H1 (cell line): ENCODE measurements around the gene SLC43A3. TPM values are rescaled to one million over a fixed set of nuclear protein-coding genes. Genes with fewer than 3 reads are reported as not detected.

Experiments used
- CTCF ChIA-PET: fragments of 300-600 bp; sonication (Branson Sonifier 250); formaldehyde crosslinking; loops from one replicate; lab custom pipeline; 2021; ENCODE audit not compliant: partially characterized antibody; lab: Charles Lee
- POLR2A ChIA-PET: fragments of 300-600 bp; sonication (Branson Sonifier 250); formaldehyde crosslinking; loops from one replicate; lab custom pipeline; 2021; ENCODE audit warnings: inconsistent platforms; ENCODE audit not compliant: partially characterized antibody; lab: Charles Lee
- DNase-seq, 2 experiments: peaks; one replicate each; pipeline versions ENCODE4 v3.0.0 to v3.0.0-alpha.2; 2010 to 2022; ENCODE audit warnings: low spot score in 2 of 2, low read depth in 1 of 2, mixed read lengths in 1 of 2
- FAIRE-seq: peaks from 2 replicates; lab custom pipeline; 2011; peaks lifted over from hg19 to GRCh38; lab: Jason Lieb, UNC
- H2AFZ ChIP-seq: 2 replicates; pipeline ENCODE4 v1.8.1; 2012; ENCODE audit warnings: low read length, inconsistent platforms
- H2AK5ac ChIP-seq: 2 replicates; pipeline ENCODE4 v1.6.1; 2013; ENCODE audit warnings: low read depth, low read length
- H2BK120ac ChIP-seq: replicated peaks from 2 replicates; pipeline ENCODE3; 2013; ENCODE audit warnings: low read depth, low read length, inconsistent platforms
- H2BK12ac ChIP-seq: 2 replicates; pipeline ENCODE4 v1.6.1; 2013; ENCODE audit warnings: low read depth, low read length
- H2BK15ac ChIP-seq: 2 replicates; pipeline ENCODE4 v1.6.1; 2013; ENCODE audit warnings: low read length
- H2BK20ac ChIP-seq: 2 replicates; pipeline ENCODE4 v1.6.1; 2013; ENCODE audit warnings: low read length
- H2BK5ac ChIP-seq: 2 replicates; pipeline ENCODE4 v1.6.1; 2013; ENCODE audit warnings: low read depth, low read length
- H3K14ac ChIP-seq: 2 replicates; pipeline ENCODE4 v1.6.1; 2013; ENCODE audit warnings: inconsistent platforms; ENCODE audit not compliant: insufficient read length
- H3K18ac ChIP-seq: 2 replicates; pipeline ENCODE4 v1.6.1; 2013; ENCODE audit warnings: low read length; ENCODE audit errors: extremely low read depth
- H3K23ac ChIP-seq: 2 replicates; pipeline ENCODE4 v1.6.1; 2013; ENCODE audit warnings: inconsistent platforms; ENCODE audit not compliant: insufficient read length
- H3K23me2 ChIP-seq: 2 replicates; pipeline ENCODE4 v1.6.1; 2013; ENCODE audit warnings: low read depth, low read length
- H3K27ac ChIP-seq: 2 replicates; pipeline ENCODE4 v1.6.1; 2011; ENCODE audit warnings: low read depth, low read length, inconsistent platforms
- H3K27me3 ChIP-seq, 4 experiments: replicated peaks in 1 of 4; 1 replicate in 1 of 4; 2 replicates in 3 of 4; pipeline versions ENCODE4 v1.6.1 to v1.8.1; 2011 to 2013; ENCODE audit warnings: low read length in 3 of 4, mild to moderate bottlenecking in 3 of 4, inconsistent platforms in 2 of 4, mixed read lengths in 2 of 4, moderate library complexity in 1 of 4; ENCODE audit not compliant: control insufficient read depth in 3 of 4, insufficient read depth in 3 of 4; ENCODE audit errors: extremely low read depth in 1 of 4
- H3K36me3 ChIP-seq, 4 experiments: 2 replicates each; pipeline versions ENCODE4 v1.6.1 to v1.8.1; 2011 to 2013; ENCODE audit warnings: mild to moderate bottlenecking in 4 of 4, low read length in 3 of 4, moderate library complexity in 2 of 4, control low read depth in 1 of 4, inconsistent platforms in 1 of 4; ENCODE audit not compliant: insufficient read depth in 4 of 4, control insufficient read depth in 2 of 4
- H3K4ac ChIP-seq: replicated peaks from 2 replicates; pipeline ENCODE3; 2013; ENCODE audit warnings: low read length, low read depth, mixed read lengths, inconsistent platforms; ENCODE audit not compliant: insufficient read length
- H3K4me1 ChIP-seq, 4 experiments: replicated peaks in 1 of 4; 1 replicate in 1 of 4; 2 replicates in 3 of 4; pipeline versions ENCODE4 v1.6.1 to v1.8.1; 2011 to 2013; ENCODE audit warnings: low read length in 3 of 4, inconsistent platforms in 2 of 4, mixed read lengths in 1 of 4; ENCODE audit not compliant: insufficient read depth in 4 of 4, control insufficient read depth in 3 of 4
- H3K4me2 ChIP-seq, 2 experiments: 2 replicates each; pipeline versions ENCODE4 v1.6.1 to v1.8.1; 2011 to 2013; ENCODE audit warnings: low read depth in 2 of 2, low read length in 2 of 2, control low read depth in 1 of 2, inconsistent platforms in 1 of 2, mild to moderate bottlenecking in 1 of 2; ENCODE audit not compliant: insufficient read depth in 1 of 2
- H3K4me3 ChIP-seq, 4 experiments: fragments of 200-600, 300-600 bp in 1 of 4; sonication (generic), shearing (Covaris generic), sonication (Bioruptor Twin) in 1 of 4; 2 replicates each; pipeline versions ENCODE4 v1.5.1 to v1.8.1; 2011 to 2016; ENCODE audit warnings: low read length in 4 of 4, low read depth in 3 of 4, control low read depth in 2 of 4, inconsistent platforms in 2 of 4, mild to moderate bottlenecking in 2 of 4, mixed read lengths in 1 of 4, moderate library complexity in 1 of 4; ENCODE audit not compliant: insufficient read depth in 2 of 4; ENCODE audit errors: extremely low read depth in 1 of 4
- H3K56ac ChIP-seq: replicated peaks from 2 replicates; pipeline ENCODE3; 2013; ENCODE audit warnings: low read depth, mild to moderate bottlenecking, mixed read lengths, low read length, inconsistent platforms; ENCODE audit not compliant: insufficient read length
- H3K79me1 ChIP-seq: 2 replicates; pipeline ENCODE4 v1.6.1; 2013; ENCODE audit warnings: low read depth, low read length, control low read depth
- H3K79me2 ChIP-seq, 2 experiments: 2 replicates each; pipeline versions ENCODE4 v1.6.1 to v1.8.1; 2012 to 2013; ENCODE audit warnings: low read length in 2 of 2, mild to moderate bottlenecking in 2 of 2, inconsistent platforms in 1 of 2; ENCODE audit not compliant: insufficient read depth in 2 of 2, control insufficient read depth in 1 of 2
- H3K9ac ChIP-seq, 4 experiments: replicated peaks in 1 of 4; 1 replicate in 1 of 4; 2 replicates in 3 of 4; pipeline versions ENCODE4 v1.6.1 to v1.8.1; 2011 to 2013; ENCODE audit warnings: low read depth in 3 of 4, low read length in 3 of 4, control low read depth in 2 of 4, mild to moderate bottlenecking in 2 of 4, moderate library complexity in 2 of 4, inconsistent platforms in 1 of 4; ENCODE audit errors: extremely low read depth in 1 of 4
- H3K9me3 ChIP-seq, 2 experiments: 2 replicates each; pipeline versions ENCODE4 v1.6.1 to v1.8.1; 2012 to 2013; ENCODE audit warnings: mild to moderate bottlenecking in 2 of 2, moderate library complexity in 2 of 2, control low read depth in 1 of 2, inconsistent platforms in 1 of 2, low read depth in 1 of 2, low read length in 1 of 2, mixed read lengths in 1 of 2; ENCODE audit not compliant: insufficient read depth in 2 of 2
- H4K20me1 ChIP-seq, 2 experiments: replicated peaks in 1 of 2; 2 replicates each; pipeline versions ENCODE3 to v1.8.1; 2011 to 2013; ENCODE audit warnings: inconsistent platforms in 2 of 2, low read length in 2 of 2, mild to moderate bottlenecking in 1 of 2; ENCODE audit not compliant: insufficient read depth in 2 of 2, control insufficient read depth in 1 of 2
- H4K5ac ChIP-seq: 2 replicates; pipeline ENCODE4 v1.6.1; 2013; ENCODE audit warnings: low read length, low read depth, mixed read lengths, inconsistent platforms; ENCODE audit not compliant: insufficient read length
- H4K8ac ChIP-seq: 2 replicates; pipeline ENCODE4 v1.8.0; 2013; ENCODE audit warnings: mild to moderate bottlenecking, moderate library complexity, low read length, inconsistent platforms; ENCODE audit not compliant: insufficient read depth; ENCODE audit errors: extremely low read depth
- H4K91ac ChIP-seq: replicated peaks from 2 replicates; pipeline ENCODE3; 2013; ENCODE audit warnings: low read length, mixed read lengths, inconsistent platforms; ENCODE audit not compliant: insufficient read length
- MAFK ChIP-seq: IDR thresholded peaks from 2 replicates; pipeline ENCODE4 v1.6.1; 2012; ENCODE audit warnings: low read depth, mild to moderate bottlenecking, improper control_type of control experiment, low read length
- RAD21 ChIP-seq, 2 experiments: IDR thresholded peaks in 1 of 2; conservative IDR thresholded peaks in 1 of 2; 2 replicates each; pipeline ENCODE4 v1.6.1; 2011; ENCODE audit warnings: low read depth in 2 of 2, low read length in 2 of 2, improper control_type of control experiment in 1 of 2, inconsistent platforms in 1 of 2, mild to moderate bottlenecking in 1 of 2, moderate library complexity in 1 of 2
- WGBS, 2 experiments: shearing (Covaris generic) in 1 of 2; methylation state at CpG; one replicate each; pipeline versions ENCODE4 v1.1.6 to v1.1.7; 2013 to 2015; ENCODE audit warnings: low lambda C conversion rate in 2 of 2, mixed read lengths in 2 of 2, inconsistent platforms in 1 of 2, low coverage in 1 of 2, missing lambda C conversion rate in 1 of 2; ENCODE audit not compliant: insufficient replicate concordance in 2 of 2, insufficient coverage in 1 of 2, insufficient read length in 1 of 2; ENCODE audit errors: extremely low coverage in 1 of 2, missing lambda C conversion rate in 1 of 2; 5-methylcytosine and 5-hydroxymethylcytosine counted together
- polyA plus RNA-seq, 7 experiments: library from polyadenylated mRNA; depleted of rRNA in 3 of 7; stranded (reverse) in 5 of 7; unstranded in 2 of 7; fragments of >200 nt in 5 of 7; fragments of 200-250 nt in 2 of 7; gene quantifications; 1 replicate in 5 of 7; 2 replicates in 1 of 7; 4 replicates in 1 of 7; pipeline versions ENCODE4 v1.2.1 to v1.2.3, GENCODE V29; 2011 to 2013; ENCODE audit warnings: missing spikeins in 2 of 7, mixed read lengths in 2 of 7
- total RNA-seq: library from RNA; stranded (reverse); fragmentation: NEBNext Ultra II Directional; extraction: Animal tissue kit (Norgen Biotek cat#: 25700); gene quantifications from 2 replicates; pipeline ENCODE4 v1.2.1, GENCODE V29; 2021

Gene SLC43A3
- total and polyA plus RNA-seq, 2 of the 8 experiments (the other 6 are each of a cell fraction or from before 2014, with no cell fraction given), result 31.8 to 67.8 TPM

DNA sequence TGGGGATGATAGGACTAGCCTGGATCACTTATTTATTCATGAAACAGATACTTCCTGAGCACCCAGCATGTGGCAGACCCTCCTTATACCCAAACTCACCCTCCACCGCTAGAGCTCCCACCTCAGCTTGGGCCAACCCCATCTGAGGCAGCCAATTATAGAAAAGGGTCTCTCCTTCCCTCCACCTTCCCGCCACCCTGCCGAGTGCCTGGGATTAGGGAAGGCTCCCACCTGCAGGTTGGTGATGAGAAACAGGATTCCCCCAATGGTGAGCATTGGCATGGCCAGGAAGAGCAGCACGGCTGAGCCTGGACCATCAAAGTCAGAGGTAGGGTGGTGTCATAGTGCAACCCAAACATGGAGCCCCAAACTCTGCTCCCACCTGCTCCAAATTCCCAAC lies 5.9 kb downstream of the SLC43A3 start:
- H3K14ac ChIP-seq, result no peak overlapping the region
- H2BK15ac ChIP-seq, result no peak overlapping the region
- no peaks in the 10 kb centered on the region for H3K79me2 ChIP-seq
- CTCF ChIA-PET, result interaction anchor here (0.7 to 1.5 kb wide), 4 partner anchors 9 to 73 kb away, joined by 3 to 5 read pairs (median 4); no protein-coding TSS in a partner anchor
- 87% methylated on average over 4 of the region's 4 CpGs; no CpG with 5 or more reads in 1 of the 2 experiments for WGBS, 2 experiments
- TF ChIP-seq MAFK (no peak), RAD21 (IDR thresholded peaks at IDR 0.05 in 1 of 2, conservative IDR thresholded peaks at IDR 0.05 in 1 of 2; ENCODE audit: low read depth in 2 of 2, low read length in 2 of 2) (0 out of 4 replicates have a peak, but pooled peaks of 1 of the 2 experiments have one; percentile 14)
- H3K9me3 ChIP-seq, result no peaks in the 10 kb centered on the region
- no peak overlapping the region for H2AK5ac ChIP-seq
- H3K9ac ChIP-seq, result no peak overlapping the region
- peaks cover 4% of the 10 kb centered on the region; the same call in 1 of the 2 replicates for H3K79me1 ChIP-seq
- no peak overlapping the region for H2BK5ac ChIP-seq
- H4K91ac ChIP-seq, result no peak overlapping the region
- H3K4me2 ChIP-seq, result no peak overlapping the region
- no peak overlapping the region for H3K4me3 ChIP-seq
- POLR2A ChIA-PET, result no interaction called here
- peaks cover 0 to 3% (median under 1%) of the 10 kb centered on the region in 4 experiments; a peak in 5 of 7 replicates for H3K27me3 ChIP-seq
- peaks cover 0 to 35% (median 13%) of the 10 kb centered on the region in 4 experiments; a peak in 5 of 8 replicates for H3K36me3 ChIP-seq
- no peaks in the 10 kb centered on the region for H4K20me1 ChIP-seq
- no peak overlapping the region for H2BK120ac ChIP-seq
- H3K18ac ChIP-seq, result no peak overlapping the region
- H3K56ac ChIP-seq, result no peak overlapping the region
- DNase-seq (no peak), FAIRE-seq (no peak)
- no peaks in the 10 kb centered on the region for H3K23me2 ChIP-seq
- no peak overlapping the region for H2BK20ac ChIP-seq
- H2BK12ac ChIP-seq, result no peak overlapping the region
- peaks cover 0 to 10% (median 8%) of the 10 kb centered on the region in 4 experiments; a peak in 5 of 7 replicates for H3K4me1 ChIP-seq
- no peak overlapping the region for H3K23ac ChIP-seq
- no peak overlapping the region for H3K4ac ChIP-seq
- no peak overlapping the region for H4K5ac ChIP-seq
- no peak overlapping the region for H3K27ac ChIP-seq
- no peak overlapping the region for H4K8ac ChIP-seq
- no peak overlapping the region for H2AFZ ChIP-seq
